HUES48 (cell line): Measurements from ENCODE around the gene TFR2.
A peak's percentile ranks its signal among the peaks of the same experiment; 100 is the strongest.
"Not testable (repeated sequence)": the region's sequence is repeated elsewhere in the genome, so short reads cannot be mapped to it uniquely, and the experiment has no call there.

ENCODE experiments used
- H3K27ac ChIP-seq: one replicate; pipeline ENCODE4 v1.7.0; 2013; ENCODE audit warnings: low read depth, low read length, inconsistent platforms
- H3K27me3 ChIP-seq: 2 replicates; pipeline ENCODE4 v1.6.1; 2013; ENCODE audit warnings: mild to moderate bottlenecking, low read length; ENCODE audit not compliant: control insufficient read depth, insufficient read depth
- H3K36me3 ChIP-seq: 2 replicates; pipeline ENCODE4 v1.6.1; 2013; ENCODE audit warnings: low read length; ENCODE audit not compliant: control insufficient read depth, insufficient read depth
- H3K4me1 ChIP-seq: 2 replicates; pipeline ENCODE4 v1.6.1; 2013; ENCODE audit warnings: mild to moderate bottlenecking, low read length; ENCODE audit not compliant: control insufficient read depth, insufficient read depth
- H3K4me3 ChIP-seq: 2 replicates; pipeline ENCODE4 v1.5.1; 2013; ENCODE audit warnings: mild to moderate bottlenecking, low read depth, low read length
- H3K9ac ChIP-seq: 2 replicates; pipeline ENCODE4 v1.6.1; 2013; ENCODE audit warnings: mild to moderate bottlenecking, low read depth, low read length, moderate library complexity
- H3K9me3 ChIP-seq: 2 replicates; pipeline ENCODE4 v1.6.1; 2013; ENCODE audit warnings: low read length; ENCODE audit not compliant: control insufficient read depth, insufficient read depth

The TFR2 gene

GRCh38 chr7:100669106-100669505, 27.8 kb upstream of the TFR2 start:
- not testable (repeated sequence) for H3K4me1 ChIP-seq, H3K9me3 ChIP-seq, H3K4me3 ChIP-seq, H3K36me3 ChIP-seq, H3K9ac ChIP-seq, H3K27me3 ChIP-seq, H3K27ac ChIP-seq

GRCh38 chr7:100668069-100668449, 26.7 kb upstream of the TFR2 start:
- Histone ChIP-seq H3K27me3 (peaks cover 2% of the 10 kb centered on the region; the same call in 1 of the 2 replicates), H3K27ac (no peak overlapping the region), H3K36me3 (no peaks in the 10 kb centered on the region), H3K9me3 (no peaks in the 10 kb centered on the region), H3K4me3 (no peak overlapping the region), H3K9ac (no peak overlapping the region), H3K4me1 (no peaks in the 10 kb centered on the region)

- no peak overlapping the region for H3K9ac ChIP-seq
- H3K4me3 ChIP-seq = no peak overlapping the region
- H3K27me3 ChIP-seq = peaks cover under 1% of the 10 kb centered on the region; the same call in 1 of the 2 replicates
- no peaks in the 10 kb centered on the region for H3K36me3 ChIP-seq
- H3K4me1 ChIP-seq = no peaks in the 10 kb centered on the region
- H3K9me3 ChIP-seq = no peaks in the 10 kb centered on the region
- no peak overlapping the region for H3K27ac ChIP-seq
Observed at GRCh38 chr7:100667331-100668068, 26.1 kb upstream of the TFR2 start.

- Histone ChIP-seq H3K4me1 (no peaks in the 10 kb centered on the region), H3K9me3 (no peaks in the 10 kb centered on the region), H3K27ac (no peak overlapping the region), H3K4me3 (no peak overlapping the region), H3K36me3 (no peaks in the 10 kb centered on the region), H3K27me3 (no peaks in the 10 kb centered on the region), H3K9ac (no peak overlapping the region)
Observed at GRCh38 chr7:100665168-100665726, 23.9 kb upstream of the TFR2 start.

- not testable (repeated sequence) for H3K4me1 ChIP-seq, H3K36me3 ChIP-seq, H3K4me3 ChIP-seq, H3K27ac ChIP-seq, H3K27me3 ChIP-seq, H3K9me3 ChIP-seq, H3K9ac ChIP-seq
Observed at GRCh38 chr7:100662194-100662776, 20.9 kb upstream of the TFR2 start.

- Histone ChIP-seq H3K4me3 (peak within 1 kb of the TSS; percentile 50), H3K9me3 (no peaks in the 10 kb centered on the region), H3K9ac (no peak within 1 kb of the TSS), H3K27me3 (peaks cover 29% of the 10 kb centered on the region), H3K36me3 (no peaks in the 10 kb centered on the region), H3K4me1 (no peaks in the 10 kb centered on the region), H3K27ac (no peak within 1 kb of the TSS)
Observed at GRCh38 chr7:100655908-100656674, 14.7 kb upstream of the TFR2 start, which contains the start of gene ACTL6B. TSS of gene ACTL6B (minus strand) at chr7:100656448. CDS start at chr7:100656354, 94 bp downstream.

- Histone ChIP-seq H3K36me3 (no peaks in the 10 kb centered on the region), H3K4me3 (no peak overlapping the region), H3K27me3 (peaks cover 29% of the 10 kb centered on the region), H3K9me3 (no peaks in the 10 kb centered on the region), H3K4me1 (no peaks in the 10 kb centered on the region), H3K9ac (no peak overlapping the region), H3K27ac (no peak overlapping the region)
Observed at GRCh38 chr7:100654908-100655831, 13.8 kb upstream of the TFR2 start.

GRCh38 chr7:100649826-100650565, 8.6 kb upstream of the TFR2 start:
- no peak overlapping the region for H3K9ac ChIP-seq
- H3K27me3 ChIP-seq = peaks cover 7% of the 10 kb centered on the region
- no peak overlapping the region for H3K27ac ChIP-seq
- peaks cover 6% of the 10 kb centered on the region for H3K4me1 ChIP-seq
- H3K9me3 ChIP-seq = no peaks in the 10 kb centered on the region
- H3K4me3 ChIP-seq = no peak overlapping the region
- no peaks in the 10 kb centered on the region for H3K36me3 ChIP-seq

- H3K9ac ChIP-seq = no peak overlapping the region
- no peaks in the 10 kb centered on the region for H3K36me3 ChIP-seq
- no peaks in the 10 kb centered on the region for H3K9me3 ChIP-seq
- no peak overlapping the region for H3K27ac ChIP-seq
- H3K27me3 ChIP-seq = no peaks in the 10 kb centered on the region
- no peak overlapping the region for H3K4me3 ChIP-seq
- H3K4me1 ChIP-seq = peaks cover 3% of the 10 kb centered on the region
Observed at GRCh38 chr7:100642534-100642907, 1.2 kb upstream of the TFR2 start.
